B cell (primary cell): ENCODE data around the gene TMBIM6. TPM values are rescaled to one million over a fixed set of nuclear protein-coding genes. Genes with fewer than 3 reads are reported as not detected.

Experiments used
- ATAC-seq: fragments of 200-7000 bp; cut with Tn5 transposase; one replicate; pipeline ENCODE4 v1.10.0; 2021; ENCODE audit warnings: low read depth, mild to moderate bottlenecking, moderate number of reproducible peaks, moderate library complexity
- CTCF ChIA-PET: fragments of 350-600 bp; sonication (Branson Sonifier 250); formaldehyde crosslinking; loops from one replicate; lab custom pipeline; 2021; ENCODE audit warnings: antibody characterized with exemption, inconsistent platforms; lab: Charles Lee
- POLR2A ChIA-PET: fragments of 350-600 bp; sonication (Branson Sonifier 250); formaldehyde crosslinking; loops from one replicate; lab custom pipeline; 2021; ENCODE audit warnings: antibody characterized with exemption; lab: Charles Lee
- DNase-seq: peaks from one replicate; pipeline ENCODE4 v3.0.0; 2013
- H2AFZ ChIP-seq: 2 replicates; pipeline ENCODE4 v1.6.1; 2012; ENCODE audit warnings: mild to moderate bottlenecking, low read depth, low read length; ENCODE audit not compliant: insufficient read depth, poor library complexity, severe bottlenecking
- H3K27ac ChIP-seq, 2 donors: 1 replicate in 1 of 2; 2 replicates in 1 of 2; pipeline ENCODE4 v1.5.1; 2012 to 2013; ENCODE audit warnings: low read length in 2 of 2, mild to moderate bottlenecking in 2 of 2, moderate library complexity in 1 of 2
- H3K27me3 ChIP-seq, 4 experiments: fragments of 200-600 bp in 1 of 4; sonication (generic) in 1 of 4; replicated peaks in 1 of 4; 1 replicate in 2 of 4; 2 replicates in 2 of 4; pipeline versions ENCODE4 v1.6.1 to v1.7.0; 2013 to 2016; ENCODE audit warnings: low read length in 3 of 4, mild to moderate bottlenecking in 2 of 4, mixed read lengths in 1 of 4, moderate library complexity in 1 of 4; ENCODE audit not compliant: insufficient read depth in 4 of 4, control insufficient read depth in 3 of 4; ENCODE audit errors: control extremely low read depth in 1 of 4
- H3K36me3 ChIP-seq, 2 experiments: replicated peaks in 1 of 2; 1 replicate in 1 of 2; 2 replicates in 1 of 2; pipeline versions ENCODE4 v1.6.1 to v1.7.1; 2013; ENCODE audit warnings: low read length in 1 of 2; ENCODE audit not compliant: insufficient read depth in 2 of 2, control insufficient read depth in 1 of 2; ENCODE audit errors: control extremely low read depth in 1 of 2, extremely low read depth in 1 of 2
- H3K4me1 ChIP-seq, 2 donors: fragments of 200-600 bp in 1 of 2; sonication (generic) in 1 of 2; 1 replicate in 1 of 2; 2 replicates in 1 of 2; pipeline versions ENCODE4 v1.5.1 to v1.6.1; 2013 to 2017; ENCODE audit warnings: low read length in 2 of 2; ENCODE audit not compliant: control insufficient read depth in 2 of 2, insufficient read depth in 2 of 2
- H3K4me2 ChIP-seq: replicated peaks from 2 replicates; pipeline ENCODE3; 2012; ENCODE audit warnings: mild to moderate bottlenecking, low read depth, low read length; ENCODE audit not compliant: poor library complexity, severe bottlenecking
- H3K4me3 ChIP-seq, 5 experiments: fragments of 200-600 bp in 1 of 5; sonication (generic) in 1 of 5; 1 replicate in 3 of 5; 2 replicates in 2 of 5; pipeline versions ENCODE4 v1.5.1 to v1.7.0; 2011 to 2016; ENCODE audit warnings: low read length in 4 of 5, mild to moderate bottlenecking in 4 of 5, low read depth in 2 of 5, control low read depth in 1 of 5, moderate library complexity in 1 of 5; ENCODE audit not compliant: insufficient read depth in 1 of 5; ENCODE audit errors: control extremely low read depth in 1 of 5, extremely low read depth in 1 of 5
- H3K79me2 ChIP-seq: fragments of 200-600 bp; sonication (generic); one replicate; pipeline ENCODE4 v1.6.0; 2016; ENCODE audit warnings: low read length; ENCODE audit not compliant: control insufficient read depth, insufficient read depth
- H3K9ac ChIP-seq: fragments of 200-600 bp; sonication (generic); 2 replicates; pipeline ENCODE4 v1.6.1; 2017; ENCODE audit warnings: mild to moderate bottlenecking, low read length, moderate library complexity
- H3K9me3 ChIP-seq, 3 donors: one replicate each; pipeline versions ENCODE4 v1.6.1 to v1.7.1; 2013; ENCODE audit warnings: low read length in 2 of 3; ENCODE audit not compliant: control insufficient read depth in 2 of 3, insufficient read depth in 1 of 3; ENCODE audit errors: control extremely low read depth in 1 of 3
- H4K20me1 ChIP-seq: 2 replicates; pipeline ENCODE4 v1.6.0; 2012; ENCODE audit warnings: mild to moderate bottlenecking, low read length; ENCODE audit not compliant: insufficient read depth, control insufficient read depth, poor library complexity, severe bottlenecking
- H3K27ac Mint-ChIP-seq: one replicate; pipeline ENCODE4 v1.8.0; 2021; ENCODE audit warnings: mixed read lengths
- H3K27me3 Mint-ChIP-seq: one replicate; pipeline ENCODE4 v1.8.0; 2021; ENCODE audit warnings: mixed read lengths
- H3K4me1 Mint-ChIP-seq: one replicate; pipeline ENCODE4 v1.8.0; 2021; ENCODE audit warnings: mixed read lengths
- H3K4me3 Mint-ChIP-seq: one replicate; pipeline ENCODE4 v1.8.0; 2021; ENCODE audit warnings: mixed read lengths
- H3K9me3 Mint-ChIP-seq: one replicate; pipeline ENCODE4 v1.8.0; 2022; ENCODE audit warnings: mixed read lengths; ENCODE audit not compliant: insufficient read depth
- EZH2 ChIP-seq: IDR thresholded peaks from 2 replicates; pipeline ENCODE4 v1.6.1; 2012; ENCODE audit warnings: borderline replicate concordance, low read depth, mild to moderate bottlenecking, moderate library complexity, low read length; ENCODE audit not compliant: insufficient read depth, poor library complexity, severe bottlenecking
- WGBS: methylation state at CpG from one replicate; pipeline ENCODE4 v1.1.5; 2013; ENCODE audit warnings: missing lambda C conversion rate; ENCODE audit not compliant: insufficient coverage; 5-methylcytosine and 5-hydroxymethylcytosine counted together
- intact Hi-C: fragments of 100-400 bp; cut with micrococcal nuclease; formaldehyde crosslinking; loops from one replicate; pipeline ENCODE4 v1.10.0; 2022
- polyA plus RNA-seq: library from polyadenylated mRNA; depleted of rRNA; stranded (reverse); fragments of >200 nt; gene quantifications from 2 replicates; pipeline ENCODE4 v1.2.3, GENCODE V29; 2012
- total RNA-seq, 2 donors: library from RNA; stranded (reverse); fragments of 120-200 nt in 1 of 2; gene quantifications; 1 replicate in 1 of 2; 2 replicates in 1 of 2; pipeline versions ENCODE4 v1.2.3 to v1.2.4, GENCODE V29; 2013 to 2022
- TF ChIP-seq, protein P1 (sequence below): fragments of 200-600 bp; IDR thresholded peaks from one replicate; pipeline ENCODE4 v1.8.0; 2022; ENCODE audit warnings: antibody characterized with exemption, mild to moderate bottlenecking

TMBIM6 gene
- total and polyA plus RNA-seq, 2 donors (not counting 1 experiment from before 2014, with no cell fraction given), result 178 to 336 TPM

DNA sequence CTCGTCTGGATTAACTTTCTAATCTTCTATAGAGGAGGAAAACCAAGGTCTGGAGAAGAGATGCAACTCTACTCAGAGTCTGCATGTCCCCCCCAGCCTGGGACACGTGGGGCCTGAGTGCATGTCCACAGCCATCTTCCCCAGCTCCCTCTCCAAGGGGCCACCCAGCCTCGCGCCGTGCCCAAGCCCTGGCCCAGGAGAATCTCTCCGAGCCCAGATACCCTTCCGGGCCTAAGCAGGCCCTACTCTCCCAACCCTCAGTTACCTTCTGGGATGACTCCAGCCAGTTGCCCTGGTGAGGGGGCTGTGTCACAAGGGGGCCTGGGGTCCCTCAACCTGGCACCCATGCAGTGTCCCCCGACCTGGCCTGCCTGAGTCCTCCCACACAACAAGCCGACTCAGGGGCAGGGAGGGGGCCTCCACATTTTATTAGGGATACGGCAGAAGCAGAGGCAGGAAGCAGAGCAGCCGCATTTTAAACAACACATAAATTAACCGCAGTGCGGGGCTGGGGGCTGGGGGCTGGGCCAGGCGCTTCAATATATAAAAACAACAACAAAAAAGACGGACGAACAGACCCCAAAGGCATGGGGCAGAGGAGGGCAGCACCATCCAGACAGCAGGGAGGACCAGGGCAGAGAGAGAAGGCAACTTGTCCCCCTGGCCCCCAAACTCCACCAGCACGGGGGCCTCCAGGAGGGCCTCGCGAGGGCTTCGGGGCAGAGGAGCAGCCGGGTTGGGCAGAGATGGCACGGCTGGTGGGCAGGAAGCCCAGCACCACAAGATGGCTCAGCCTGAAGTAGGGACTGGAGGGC lies 49.6 kb downstream of the TMBIM6 start:
- no peak for TF ChIP-seq EZH2
- TF ChIP-seq, protein P1, sequence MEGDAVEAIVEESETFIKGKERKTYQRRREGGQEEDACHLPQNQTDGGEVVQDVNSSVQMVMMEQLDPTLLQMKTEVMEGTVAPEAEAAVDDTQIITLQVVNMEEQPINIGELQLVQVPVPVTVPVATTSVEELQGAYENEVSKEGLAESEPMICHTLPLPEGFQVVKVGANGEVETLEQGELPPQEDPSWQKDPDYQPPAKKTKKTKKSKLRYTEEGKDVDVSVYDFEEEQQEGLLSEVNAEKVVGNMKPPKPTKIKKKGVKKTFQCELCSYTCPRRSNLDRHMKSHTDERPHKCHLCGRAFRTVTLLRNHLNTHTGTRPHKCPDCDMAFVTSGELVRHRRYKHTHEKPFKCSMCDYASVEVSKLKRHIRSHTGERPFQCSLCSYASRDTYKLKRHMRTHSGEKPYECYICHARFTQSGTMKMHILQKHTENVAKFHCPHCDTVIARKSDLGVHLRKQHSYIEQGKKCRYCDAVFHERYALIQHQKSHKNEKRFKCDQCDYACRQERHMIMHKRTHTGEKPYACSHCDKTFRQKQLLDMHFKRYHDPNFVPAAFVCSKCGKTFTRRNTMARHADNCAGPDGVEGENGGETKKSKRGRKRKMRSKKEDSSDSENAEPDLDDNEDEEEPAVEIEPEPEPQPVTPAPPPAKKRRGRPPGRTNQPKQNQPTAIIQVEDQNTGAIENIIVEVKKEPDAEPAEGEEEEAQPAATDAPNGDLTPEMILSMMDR, result no peak
- no peaks in the 10 kb centered on the region for H4K20me1 ChIP-seq
- H3K36me3 ChIP-seq, result peaks cover 0 to 3% of the 10 kb centered on the region in 2 experiments
- no peaks in the 10 kb centered on the region for H3K4me1 ChIP-seq
- no peak overlapping the region for H3K4me2 ChIP-seq
- peaks cover 4% of the 10 kb centered on the region for H3K9me3 Mint-ChIP-seq
- H3K4me3 ChIP-seq, result no peak overlapping the region
- WGBS, result 68% methylated on average over 18 of the region's 22 CpGs
- H3K4me1 Mint-ChIP-seq, result no peaks in the 10 kb centered on the region
- ChIA-PET CTCF (no interaction called here), POLR2A (no interaction called here)
- intact Hi-C loops, result no loop called here
- H3K27me3 Mint-ChIP-seq, result no peaks in the 10 kb centered on the region
- no peaks in the 10 kb centered on the region for H3K79me2 ChIP-seq
- DNase-seq, result no peak
- no peak overlapping the region for H2AFZ ChIP-seq
- H3K27me3 ChIP-seq, result no peaks in the 10 kb centered on the region
- peaks cover 0 to 2% (median 2%) of the 10 kb centered on the region in 3 donors for H3K9me3 ChIP-seq
- H3K9ac ChIP-seq, result no peak overlapping the region
- no peak overlapping the region for H3K27ac ChIP-seq
- no peak overlapping the region for H3K27ac Mint-ChIP-seq
- no peak for ATAC-seq
- H3K4me3 Mint-ChIP-seq, result no peak overlapping the region

DNA sequence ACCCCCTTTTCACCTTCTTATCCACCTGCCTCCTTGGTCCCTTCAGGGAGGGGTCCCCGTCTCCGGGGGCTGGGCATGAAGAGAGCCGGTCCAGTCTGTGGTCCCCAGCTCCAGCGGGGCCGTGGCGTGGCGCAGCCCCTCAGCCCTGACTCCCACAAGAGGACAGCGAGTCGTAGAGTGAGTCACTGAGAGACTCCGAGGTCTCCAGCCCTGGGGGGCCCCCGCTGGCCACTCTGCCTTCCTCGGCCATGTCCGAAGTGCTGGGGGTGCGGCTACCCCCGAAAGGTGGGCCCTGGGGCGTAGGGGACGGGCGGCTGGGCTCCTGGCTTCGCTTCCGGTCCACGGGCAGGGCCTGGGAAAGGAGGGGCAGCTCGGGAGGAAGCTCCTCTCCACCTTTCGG lies 50.3 kb downstream of the TMBIM6 start:
- no peak overlapping the region for H3K27ac ChIP-seq
- no peak overlapping the region for H3K9ac ChIP-seq
- Mint-ChIP-seq H3K9me3 (peaks cover 4% of the 10 kb centered on the region), H3K27me3 (no peaks in the 10 kb centered on the region), H3K4me1 (no peaks in the 10 kb centered on the region), H3K4me3 (no peak overlapping the region), H3K27ac (no peak overlapping the region)
- H3K4me1 ChIP-seq, result no peaks in the 10 kb centered on the region
- H2AFZ ChIP-seq, result no peak overlapping the region
- ChIA-PET POLR2A (no interaction called here), CTCF (no interaction called here)
- TF ChIP-seq, protein P1, result no peak
- TF ChIP-seq EZH2, result no peak
- no peaks in the 10 kb centered on the region for H3K79me2 ChIP-seq
- no peaks in the 10 kb centered on the region for H3K27me3 ChIP-seq
- no peak overlapping the region for H3K4me2 ChIP-seq
- H3K9me3 ChIP-seq, result peaks cover 0 to 2% (median 2%) of the 10 kb centered on the region in 3 donors
- no peak overlapping the region for H3K4me3 ChIP-seq
- ATAC-seq, result no peak
- 97% methylated on average over 23 of the region's 23 CpGs for WGBS
- no peak for DNase-seq
- intact Hi-C loops, result no loop called here
- H4K20me1 ChIP-seq, result no peaks in the 10 kb centered on the region
- peaks cover 0 to 3% of the 10 kb centered on the region in 2 experiments for H3K36me3 ChIP-seq
